K562 (cell line): Measurements from ENCODE around the gene CNDP1. TPM values are rescaled to one million over a fixed set of nuclear protein-coding genes. Genes with fewer than 3 reads are reported as not detected.

Source experiments
- ATAC-seq: fragments of 200-7000 bp; cut with Tn5 transposase; 3 replicates; pipeline ENCODE4 v1.9.1; 2020; ENCODE audit warnings: moderate library complexity
- BruUV-seq: library from RNA; stranded (reverse); fragments of 400-500 nt; replicated peaks from 2 replicates; lab custom pipeline; 2021; lab: Mats Ljungman, UMichigan
- CTCF ChIA-PET: fragments of 300-600 bp; formaldehyde crosslinking; extraction: SDS; loops from one replicate; lab custom pipeline; 2021; ENCODE audit warnings: low intra/inter-chr PET ratio; lab: Yijun Ruan, JAX
- POLR2A ChIA-PET: fragments of 300-600, 350-650 bp; sonication (Branson Sonifier 250); formaldehyde crosslinking; extraction: SDS; loops from one replicate; lab custom pipeline; 2021; ENCODE audit warnings: antibody characterized with exemption, inconsistent platforms; lab: Yijun Ruan, JAX
- DNase-seq, 4 experiments: peaks; one replicate each; pipeline versions ENCODE4 v3.0.0 to v3.0.0-alpha.2; 2011 to 2018; ENCODE audit warnings: low spot score in 3 of 4, mixed read lengths in 3 of 4; ENCODE audit errors: extremely low read depth in 1 of 4
- FAIRE-seq: peaks from 2 replicates; lab custom pipeline; 2011; peaks lifted over from hg19 to GRCh38; lab: Jason Lieb, UNC
- H2AFZ ChIP-seq: 2 replicates; pipeline ENCODE4 v1.6.0; 2011; ENCODE audit warnings: low read depth, low read length, control low read depth, inconsistent platforms
- H3K27ac ChIP-seq: fragments of 200-600 bp; 3 replicates; pipeline ENCODE4 v1.8.0; 2011; ENCODE audit warnings: low read depth, mild to moderate bottlenecking, control low read depth, inconsistent platforms, low read length, moderate library complexity, mixed read lengths; ENCODE audit errors: extremely low read depth
- H3K27me3 ChIP-seq, 2 experiments: fragments of 300-600 bp in 1 of 2; 2 replicates in 1 of 2; 3 replicates in 1 of 2; pipeline versions ENCODE4 v1.6.0 to v1.8.0; 2011; ENCODE audit warnings: inconsistent platforms in 2 of 2, low read length in 2 of 2, mild to moderate bottlenecking in 1 of 2, mixed read lengths in 1 of 2, moderate library complexity in 1 of 2; ENCODE audit not compliant: control insufficient read depth in 2 of 2, insufficient read depth in 2 of 2
- H3K36me3 ChIP-seq: fragments of 300-600 bp; 3 replicates; pipeline ENCODE4 v1.8.0; 2011; ENCODE audit warnings: mild to moderate bottlenecking, low read length, inconsistent platforms; ENCODE audit not compliant: control insufficient read depth, insufficient read depth
- H3K4me1 ChIP-seq, 2 experiments: fragments of 200-600 bp in 1 of 2; replicated peaks in 1 of 2; 2 replicates in 1 of 2; 3 replicates in 1 of 2; pipeline versions ENCODE4 v1.5.1 to v1.8.0; 2011; ENCODE audit warnings: inconsistent platforms in 2 of 2, low read length in 2 of 2, mild to moderate bottlenecking in 1 of 2, mixed read lengths in 1 of 2, moderate library complexity in 1 of 2; ENCODE audit not compliant: control insufficient read depth in 2 of 2, insufficient read depth in 2 of 2
- H3K4me2 ChIP-seq: 2 replicates; pipeline ENCODE4 v1.6.1; 2011; ENCODE audit warnings: low read length, control low read depth, inconsistent platforms, mixed read lengths; ENCODE audit not compliant: insufficient read depth
- H3K4me3 ChIP-seq: fragments of 200-600 bp; sonication (generic), shearing (Covaris generic); 2 replicates; pipeline ENCODE4 v1.5.1; 2016; ENCODE audit warnings: control low read depth, inconsistent platforms
- H3K79me2 ChIP-seq: fragments of 200-600 bp; 3 replicates; pipeline ENCODE4 v1.8.0; 2011; ENCODE audit warnings: low read length, inconsistent platforms; ENCODE audit not compliant: control insufficient read depth, insufficient read depth
- H3K9ac ChIP-seq, 2 experiments: 2 replicates each; pipeline versions ENCODE4 v1.6.0 to v1.6.1; 2011; ENCODE audit warnings: low read depth in 2 of 2, low read length in 2 of 2, control low read depth in 1 of 2, inconsistent platforms in 1 of 2, mild to moderate bottlenecking in 1 of 2, mixed read lengths in 1 of 2; ENCODE audit not compliant: insufficient read depth in 1 of 2
- H3K9me1 ChIP-seq: one replicate; pipeline ENCODE4 v1.6.0; 2011; ENCODE audit warnings: inconsistent platforms, mild to moderate bottlenecking, low read length, moderate library complexity; ENCODE audit not compliant: control insufficient read depth, insufficient read depth
- H3K9me3 ChIP-seq: replicated peaks from 2 replicates; pipeline ENCODE4 v1.5.1; 2011; ENCODE audit warnings: low read depth, low read length, inconsistent platforms; ENCODE audit not compliant: control insufficient read depth, insufficient read depth
- H4K20me1 ChIP-seq: replicated peaks from 2 replicates; pipeline ENCODE4 v1.6.1; 2011; ENCODE audit warnings: low read length, inconsistent platforms, mixed read lengths; ENCODE audit not compliant: control insufficient read depth, insufficient read depth
- CHD2 ChIP-seq: IDR thresholded peaks from 2 replicates; pipeline ENCODE4 v1.6.1; 2011; ENCODE audit warnings: low read depth, low read length
- COPS2 ChIP-seq: fragments of 450-650 bp; conservative IDR thresholded peaks from 2 replicates; pipeline ENCODE4 v1.6.1; 2016; ENCODE audit warnings: mild to moderate bottlenecking, moderate library complexity
- DMBX1 ChIP-seq: fragments of 250-450 bp; sonication (Bioruptor Pico); IDR thresholded peaks from 2 replicates; pipeline ENCODE4 v1.8.0; 2022; ENCODE audit warnings: inconsistent platforms, mild to moderate bottlenecking, moderate library complexity, borderline replicate concordance
- PML ChIP-seq: IDR thresholded peaks from 2 replicates; pipeline ENCODE4 v1.6.1; 2012; ENCODE audit warnings: low read length, inconsistent platforms
- RAD51 ChIP-seq: fragments of 450-650 bp; IDR thresholded peaks from 2 replicates; pipeline ENCODE4 v1.7.1; 2016; ENCODE audit warnings: low read depth, mild to moderate bottlenecking, borderline replicate concordance
- RBM34 ChIP-seq: fragments of 200-400 bp; formaldehyde crosslinking; IDR thresholded peaks from 2 replicates; pipeline ENCODE4 v1.6.1; 2018; ENCODE audit warnings: low read length, borderline replicate concordance; ENCODE audit not compliant: insufficient read depth
- TCFL5 ChIP-seq: fragments of 250-450 bp; sonication (Bioruptor Pico); conservative IDR thresholded peaks from 2 replicates; pipeline ENCODE4 v1.6.1; 2021; ENCODE audit warnings: mild to moderate bottlenecking, moderate library complexity, matching md5 sums
- TOE1 ChIP-seq, 2 experiments: fragments of 450-650 bp in 1 of 2; sonication (generic) in 1 of 2; formaldehyde crosslinking in 1 of 2; IDR thresholded peaks; 2 replicates each; pipeline versions ENCODE4 v1.7.1 to v1.8.0; 2016 to 2022; ENCODE audit warnings: borderline replicate concordance in 2 of 2, mild to moderate bottlenecking in 2 of 2, antibody characterized with exemption in 1 of 2, inconsistent platforms in 1 of 2, low read depth in 1 of 2, missing genetic modification reagents in 1 of 2, moderate library complexity in 1 of 2
- TSC22D4 ChIP-seq: fragments of 450-650 bp; IDR thresholded peaks from 2 replicates; pipeline ENCODE4 v1.6.1; 2016; ENCODE audit warnings: missing genetic modification characterization, missing biosample characterization, control low read depth
- ZNF146 ChIP-seq: IDR thresholded peaks from one replicate; pipeline ENCODE4 v1.6.1; 2018; ENCODE audit warnings: missing compliant biosample characterization; ENCODE audit not compliant: unreplicated experiment
- ZNF347 ChIP-seq: fragments of 450-650 bp; formaldehyde crosslinking; IDR thresholded peaks from 2 replicates; pipeline ENCODE4 v1.4.0; 2020; ENCODE audit warnings: low read depth, mild to moderate bottlenecking, moderate library complexity
- ZNF57 ChIP-seq: fragments of 450-650 bp; formaldehyde crosslinking; IDR thresholded peaks from 2 replicates; pipeline ENCODE4 v1.4.0; 2020; ENCODE audit warnings: mild to moderate bottlenecking, moderate library complexity
- ZNF695 ChIP-seq: fragments of 450-650 bp; formaldehyde crosslinking; IDR thresholded peaks from 2 replicates; pipeline ENCODE4 v1.4.0; 2020; ENCODE audit warnings: mild to moderate bottlenecking, moderate library complexity
- WGBS: fragments of 100-300 bp; shearing (Covaris generic); methylation state at CpG from one replicate; pipeline ENCODE4 v1.1.6; 2016; ENCODE audit warnings: low coverage, mixed read lengths; ENCODE audit not compliant: insufficient coverage; ENCODE audit errors: missing lambda C conversion rate; 5-methylcytosine and 5-hydroxymethylcytosine counted together
- in situ Hi-C: fragments of 300-500 bp; cut with MboI; formaldehyde crosslinking; loops from 4 replicates; pipeline ENCODE4 v1.15.0; 2018; ENCODE audit warnings: inconsistent platforms, mixed read lengths
- intact Hi-C: fragments of 100-400 bp; cut with micrococcal nuclease; formaldehyde crosslinking; loops from 2 replicates; pipeline ENCODE4 v1.14.2; 2022
- polyA plus RNA-seq, 8 experiments: library from polyadenylated mRNA; depleted of rRNA in 4 of 8; stranded (reverse) in 5 of 8; unstranded in 3 of 8; fragments of >200 nt; fragmentation: Nextera tagmentation in 2 of 8; fragmentation: Illumina TruSeq in 1 of 8; extraction: Ambion mirVana in 2 of 8; extraction: Trizol in 1 of 8; gene quantifications; 2 replicates each; pipeline versions ENCODE4 v1.2.1 to v1.2.3, GENCODE V29; 2011 to 2014; ENCODE audit warnings: inconsistent platforms in 1 of 8, missing spikeins in 1 of 8
- total RNA-seq, 7 experiments: library from RNA; depleted of rRNA in 6 of 7; stranded (reverse); fragments of >200 nt in 6 of 7; fragmentation: Illumina TruSeq in 2 of 7; extraction: Trizol in 2 of 7; gene quantifications; 2 replicates each; pipeline versions ENCODE4 v1.2.1 to v1.2.3, GENCODE V29; 2011 to 2021; ENCODE audit warnings: low replicate concordance in 1 of 7
- TF ChIP-seq, protein P1 (sequence below): sonication (generic); formaldehyde crosslinking; IDR thresholded peaks from 2 replicates; pipeline ENCODE4 v1.8.0; 2022; ENCODE audit warnings: mild to moderate bottlenecking, missing genetic modification reagents
- TF ChIP-seq, protein P2 (sequence below): fragments of 450-650 bp; formaldehyde crosslinking; conservative IDR thresholded peaks from 2 replicates; pipeline ENCODE4 v1.4.0; 2022; ENCODE audit warnings: mild to moderate bottlenecking, missing genetic modification characterization
- TF ChIP-seq, protein P3 (sequence below), 2 experiments: fragments of 250-450 bp in 1 of 2; fragments of 450-650 bp in 1 of 2; sonication (Bioruptor Pico) in 1 of 2; IDR thresholded peaks; 2 replicates each; pipeline versions ENCODE4 v1.6.1 to v1.8.0; 2016 to 2021; ENCODE audit warnings: mild to moderate bottlenecking in 2 of 2, moderate library complexity in 2 of 2, missing compliant biosample characterization in 1 of 2, missing genetic modification characterization in 1 of 2

Gene CNDP1
- total and polyA plus RNA-seq, 9 of the 15 experiments (the other 6 are each of a cell fraction or from before 2014, with no cell fraction given) = not detected

DNA sequence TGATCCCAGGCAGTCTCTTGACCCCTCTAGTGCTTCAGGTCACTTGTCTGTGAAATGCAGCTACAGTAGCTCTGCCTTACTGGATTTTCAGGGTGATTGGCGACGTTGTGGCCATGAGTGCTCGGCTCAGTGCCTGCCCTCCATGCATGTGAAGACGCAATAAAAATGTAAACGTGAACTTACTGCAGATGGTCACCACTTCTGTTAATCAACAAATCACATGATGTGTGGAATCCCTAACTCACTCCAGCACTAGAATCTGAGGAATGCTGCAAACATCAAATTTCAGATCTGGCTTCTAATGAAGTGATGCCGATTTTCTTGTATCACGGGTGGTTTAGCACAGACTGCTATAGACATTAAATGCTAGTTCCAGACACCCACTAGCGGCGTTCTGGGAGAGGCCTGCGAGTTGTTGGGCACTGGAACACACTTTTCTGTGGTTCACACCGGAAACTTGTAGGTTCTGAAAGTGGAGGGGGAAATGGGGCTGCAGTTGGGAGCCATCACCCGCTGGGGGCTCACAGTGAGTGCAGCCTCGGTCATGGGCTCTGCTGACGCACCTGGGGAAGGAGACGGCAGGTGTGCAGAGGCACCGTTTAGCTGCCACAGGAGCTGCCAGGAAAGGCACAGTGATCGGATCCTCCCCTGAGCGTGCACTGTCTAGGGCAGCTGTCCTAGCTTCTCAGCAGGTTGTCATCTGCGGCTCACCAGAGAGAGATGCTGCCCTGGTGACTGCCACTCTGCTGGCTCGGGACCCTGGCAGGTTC is 6.5 kb downstream of the CNDP1 start:
- no peak overlapping the region for H3K4me2 ChIP-seq
- H3K4me1 ChIP-seq = no peaks in the 10 kb centered on the region
- H3K36me3 ChIP-seq = no peaks in the 10 kb centered on the region
- 0% methylated on average over 17 of the region's 20 CpGs for whole genome bisulfite sequencing
- H3K27ac ChIP-seq = no peak overlapping the region
- H3K9me3 ChIP-seq = no peaks in the 10 kb centered on the region
- no peak for DNase-seq
- no peak overlapping the region for H3K4me3 ChIP-seq
- BruUV-seq = no TSS peak
- H3K79me2 ChIP-seq = no peaks in the 10 kb centered on the region
- no peak overlapping the region for H2AFZ ChIP-seq
- CTCF ChIA-PET = no interaction called here
- in situ Hi-C loops (no loop called here), intact Hi-C loops (no loop called here)
- POLR2A ChIA-PET = no interaction called here
- peaks cover 6 to 41% of the 10 kb centered on the region in 2 experiments; a peak in 4 of 5 replicates for H3K27me3 ChIP-seq
- H3K9ac ChIP-seq = no peak overlapping the region; a peak in 1 of 4 replicates
- no peaks in the 10 kb centered on the region for H4K20me1 ChIP-seq
- H3K9me1 ChIP-seq = no peaks in the 10 kb centered on the region
- ATAC-seq = no peak
- FAIRE-seq = no peak
- TF ChIP-seq PML = no peak
- TF ChIP-seq DMBX1 (CRISPR knock-in tag) = no peak
- no peak for TF ChIP-seq ZNF695 (CRISPR knock-in tag)
- no peak for TF ChIP-seq TCFL5 (CRISPR knock-in tag)
- TF ChIP-seq CHD2 = no peak
- no peak for TF ChIP-seq TOE1 (IDR thresholded peaks at IDR 0.05; ENCODE audit: borderline replicate concordance)
- no peak for TF ChIP-seq TOE1 (CRISPR knock-in tag; IDR thresholded peaks at IDR 0.05; ENCODE audit: borderline replicate concordance, low read depth)
- no peak for TF ChIP-seq TSC22D4 (tag)
- no peak for TF ChIP-seq RAD51
- TF ChIP-seq, protein P1, sequence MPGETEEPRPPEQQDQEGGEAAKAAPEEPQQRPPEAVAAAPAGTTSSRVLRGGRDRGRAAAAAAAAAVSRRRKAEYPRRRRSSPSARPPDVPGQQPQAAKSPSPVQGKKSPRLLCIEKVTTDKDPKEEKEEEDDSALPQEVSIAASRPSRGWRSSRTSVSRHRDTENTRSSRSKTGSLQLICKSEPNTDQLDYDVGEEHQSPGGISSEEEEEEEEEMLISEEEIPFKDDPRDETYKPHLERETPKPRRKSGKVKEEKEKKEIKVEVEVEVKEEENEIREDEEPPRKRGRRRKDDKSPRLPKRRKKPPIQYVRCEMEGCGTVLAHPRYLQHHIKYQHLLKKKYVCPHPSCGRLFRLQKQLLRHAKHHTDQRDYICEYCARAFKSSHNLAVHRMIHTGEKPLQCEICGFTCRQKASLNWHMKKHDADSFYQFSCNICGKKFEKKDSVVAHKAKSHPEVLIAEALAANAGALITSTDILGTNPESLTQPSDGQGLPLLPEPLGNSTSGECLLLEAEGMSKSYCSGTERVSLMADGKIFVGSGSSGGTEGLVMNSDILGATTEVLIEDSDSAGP (CRISPR knock-in tag) = no peak
- no peak for TF ChIP-seq ZNF57 (CRISPR knock-in tag)
- TF ChIP-seq, protein P2, sequence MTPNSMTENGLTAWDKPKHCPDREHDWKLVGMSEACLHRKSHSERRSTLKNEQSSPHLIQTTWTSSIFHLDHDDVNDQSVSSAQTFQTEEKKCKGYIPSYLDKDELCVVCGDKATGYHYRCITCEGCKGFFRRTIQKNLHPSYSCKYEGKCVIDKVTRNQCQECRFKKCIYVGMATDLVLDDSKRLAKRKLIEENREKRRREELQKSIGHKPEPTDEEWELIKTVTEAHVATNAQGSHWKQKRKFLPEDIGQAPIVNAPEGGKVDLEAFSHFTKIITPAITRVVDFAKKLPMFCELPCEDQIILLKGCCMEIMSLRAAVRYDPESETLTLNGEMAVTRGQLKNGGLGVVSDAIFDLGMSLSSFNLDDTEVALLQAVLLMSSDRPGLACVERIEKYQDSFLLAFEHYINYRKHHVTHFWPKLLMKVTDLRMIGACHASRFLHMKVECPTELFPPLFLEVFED = no peak
- no peak for TF ChIP-seq RBM34
- TF ChIP-seq ZNF347 (CRISPR knock-in tag) = no peak
- TF ChIP-seq, protein P3, sequence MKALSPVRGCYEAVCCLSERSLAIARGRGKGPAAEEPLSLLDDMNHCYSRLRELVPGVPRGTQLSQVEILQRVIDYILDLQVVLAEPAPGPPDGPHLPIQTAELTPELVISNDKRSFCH (CRISPR knock-in tag; IDR thresholded peaks at IDR 0.05) = no peak
- TF ChIP-seq, protein P3 (tag; IDR thresholded peaks at IDR 0.05) = no peak
- no peak for TF ChIP-seq ZNF146
- TF ChIP-seq COPS2 = no peak
